GM10248 (cell line): ENCODE data around the gene TPD52L2.

Source experiments
- CTCF ChIA-PET: fragments of 300-600 bp; sonication (Branson Sonifier 250); formaldehyde crosslinking; extraction: SDS; loops from one replicate; lab custom pipeline; 2021; ENCODE audit warnings: antibody characterized with exemption; lab: Yijun Ruan, JAX
- POLR2A ChIA-PET: fragments of 350-650 bp; sonication (Branson Sonifier 250); formaldehyde crosslinking; extraction: SDS; loops from one replicate; lab custom pipeline; 2020; ENCODE audit warnings: antibody characterized with exemption; lab: Yijun Ruan, JAX
- DNase-seq: peaks from one replicate; pipeline ENCODE4 v3.0.0; 2012; ENCODE audit errors: extremely low spot score
- TF ChIP-seq, protein P1 (sequence below): IDR thresholded peaks from 2 replicates; pipeline ENCODE4 v1.5.1; 2012; ENCODE audit warnings: mild to moderate bottlenecking, low read depth; ENCODE audit errors: extremely low read depth, missing control alignments, control extremely low read depth

Gene TPD52L2

DNA sequence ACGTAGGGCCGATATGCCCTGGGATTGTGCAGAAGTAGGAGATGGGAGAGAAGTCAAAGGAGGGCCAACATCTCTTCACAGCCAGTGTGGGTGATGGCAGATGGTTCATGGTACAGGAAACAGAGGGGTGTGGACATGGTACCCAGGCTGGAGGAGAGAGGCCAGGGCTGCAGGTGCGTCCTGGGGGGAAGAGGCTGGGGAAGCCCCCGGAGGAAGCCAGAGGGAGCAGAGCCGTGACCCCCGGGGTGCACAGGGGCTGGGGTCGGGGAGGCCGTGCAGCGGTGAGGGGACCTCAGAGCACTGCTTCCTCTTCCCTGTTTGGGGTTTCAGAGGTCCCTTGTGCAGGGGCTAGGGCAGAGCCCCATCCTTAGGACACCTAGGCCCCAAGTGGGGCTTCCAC lies 22.8 kb upstream of the TPD52L2 start:
- TF ChIP-seq, protein P1, sequence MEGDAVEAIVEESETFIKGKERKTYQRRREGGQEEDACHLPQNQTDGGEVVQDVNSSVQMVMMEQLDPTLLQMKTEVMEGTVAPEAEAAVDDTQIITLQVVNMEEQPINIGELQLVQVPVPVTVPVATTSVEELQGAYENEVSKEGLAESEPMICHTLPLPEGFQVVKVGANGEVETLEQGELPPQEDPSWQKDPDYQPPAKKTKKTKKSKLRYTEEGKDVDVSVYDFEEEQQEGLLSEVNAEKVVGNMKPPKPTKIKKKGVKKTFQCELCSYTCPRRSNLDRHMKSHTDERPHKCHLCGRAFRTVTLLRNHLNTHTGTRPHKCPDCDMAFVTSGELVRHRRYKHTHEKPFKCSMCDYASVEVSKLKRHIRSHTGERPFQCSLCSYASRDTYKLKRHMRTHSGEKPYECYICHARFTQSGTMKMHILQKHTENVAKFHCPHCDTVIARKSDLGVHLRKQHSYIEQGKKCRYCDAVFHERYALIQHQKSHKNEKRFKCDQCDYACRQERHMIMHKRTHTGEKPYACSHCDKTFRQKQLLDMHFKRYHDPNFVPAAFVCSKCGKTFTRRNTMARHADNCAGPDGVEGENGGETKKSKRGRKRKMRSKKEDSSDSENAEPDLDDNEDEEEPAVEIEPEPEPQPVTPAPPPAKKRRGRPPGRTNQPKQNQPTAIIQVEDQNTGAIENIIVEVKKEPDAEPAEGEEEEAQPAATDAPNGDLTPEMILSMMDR = no peak
- no peak for DNase-seq
- POLR2A ChIA-PET = no interaction called here
- CTCF ChIA-PET = no interaction called here

DNA sequence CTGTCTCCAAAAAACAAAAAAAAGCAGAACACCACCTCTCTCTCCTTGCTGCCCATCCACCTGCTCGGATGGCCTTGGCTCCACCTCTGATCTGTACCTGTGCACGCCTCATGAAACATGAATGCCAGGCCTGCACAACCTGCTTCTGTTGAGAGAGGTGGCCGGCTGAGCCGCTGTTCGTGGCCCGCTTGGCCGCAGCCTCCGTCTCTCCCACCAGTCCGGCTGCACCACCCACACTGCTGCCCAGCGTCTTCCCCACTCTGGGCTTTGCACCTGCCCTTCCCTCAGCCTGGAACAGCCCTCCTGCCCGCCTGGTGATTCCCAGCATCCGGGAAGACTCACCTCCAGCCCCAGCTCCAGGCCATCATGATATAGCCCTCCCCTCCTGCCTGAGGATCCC lies 21.8 kb upstream of the TPD52L2 start:
- ChIA-PET POLR2A (no interaction called here), CTCF (no interaction called here)
- TF ChIP-seq, protein P1 = no peak
- DNase-seq = no peak

GRCh38 chr20:63843778-63844177 lies 21.3 kb upstream of the TPD52L2 start:
- TF ChIP-seq, protein P1 = no peak
- no peak for DNase-seq

DNA sequence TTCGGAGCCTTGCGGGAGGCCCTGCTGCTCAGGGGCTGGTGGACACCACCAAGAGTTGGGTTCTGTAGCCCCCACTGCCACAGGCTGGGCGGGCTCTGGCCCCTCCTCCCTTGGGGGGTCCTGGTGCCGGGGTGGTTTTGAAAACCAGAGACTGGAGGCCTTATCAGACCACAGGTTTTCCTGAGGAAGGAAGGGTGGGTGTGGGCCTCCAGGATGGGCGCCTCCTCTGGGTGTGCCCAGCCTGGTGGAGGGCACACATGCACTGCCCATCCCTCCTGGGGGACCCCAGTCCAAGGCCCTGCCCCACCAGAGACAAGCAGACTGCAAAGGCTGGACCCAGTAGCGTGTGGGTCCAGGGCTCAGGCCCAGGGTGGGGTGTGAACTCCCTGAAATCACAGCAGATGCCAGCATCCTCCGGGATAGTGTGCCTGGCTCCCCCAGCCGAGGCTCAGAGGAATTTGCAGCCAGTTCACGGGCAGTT lies 20.5 kb upstream of the TPD52L2 start:
- DNase-seq = no peak
- ChIA-PET POLR2A (no interaction called here), CTCF (no interaction called here)
- TF ChIP-seq, protein P1 = no peak

More at GRCh38 chr20:63843778-63844177, 21.3 kb upstream of the TPD52L2 start:
- POLR2A ChIA-PET = no interaction called here
- CTCF ChIA-PET = no interaction called here

- no peak for DNase-seq
- TF ChIP-seq, protein P1 = no peak
- ChIA-PET CTCF (no interaction called here), POLR2A (no interaction called here)
Measured at GRCh38 chr20:63846128-63846771, 18.8 kb upstream of the TPD52L2 start.

DNA sequence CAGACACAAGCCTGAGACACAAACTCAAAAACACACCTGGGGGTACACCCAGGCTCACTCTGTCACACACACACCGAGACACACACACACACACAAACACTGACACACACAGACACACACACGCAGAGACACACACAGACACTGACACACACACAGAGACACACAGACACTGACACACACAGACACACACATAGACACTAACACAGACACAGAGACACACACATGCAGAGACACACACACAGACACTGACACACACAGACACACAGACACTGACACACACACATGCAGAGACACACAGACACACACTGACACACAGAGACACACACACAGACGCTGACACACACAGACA lies 18.2 kb upstream of the TPD52L2 start:
- CTCF ChIA-PET = no interaction called here
- POLR2A ChIA-PET = no interaction called here
- TF ChIP-seq, protein P1 = no peak
- no peak for DNase-seq
